Activated naive CD4-positive, alpha-beta T cell treated with anti-CD3 and anti-CD28 coated beads, Interleukin-2, amount 50 U/mL, for 24 hours (primary cell): ENCODE results near the gene HACD1.
"Not testable (repeated sequence)": the region's sequence is repeated elsewhere in the genome, so short reads cannot be mapped to it uniquely, and the experiment has no call there.

Experiments used
- H3K27ac Mint-ChIP-seq: one replicate; pipeline ENCODE4 v1.8.0; 2021; ENCODE audit warnings: mild to moderate bottlenecking, mixed read lengths
- H3K27me3 Mint-ChIP-seq: one replicate; pipeline ENCODE4 v1.8.0; 2021; ENCODE audit warnings: mixed read lengths
- H3K36me3 Mint-ChIP-seq: one replicate; pipeline ENCODE4 v1.8.0; 2021; ENCODE audit warnings: mixed read lengths
- H3K4me1 Mint-ChIP-seq: one replicate; pipeline ENCODE4 v1.8.0; 2021; ENCODE audit warnings: mixed read lengths
- H3K4me3 Mint-ChIP-seq: one replicate; pipeline ENCODE4 v1.8.0; 2021; ENCODE audit warnings: mild to moderate bottlenecking, mixed read lengths
- H3K9me3 Mint-ChIP-seq: one replicate; pipeline ENCODE4 v1.8.0; 2021; ENCODE audit warnings: mixed read lengths

HACD1 gene

DNA sequence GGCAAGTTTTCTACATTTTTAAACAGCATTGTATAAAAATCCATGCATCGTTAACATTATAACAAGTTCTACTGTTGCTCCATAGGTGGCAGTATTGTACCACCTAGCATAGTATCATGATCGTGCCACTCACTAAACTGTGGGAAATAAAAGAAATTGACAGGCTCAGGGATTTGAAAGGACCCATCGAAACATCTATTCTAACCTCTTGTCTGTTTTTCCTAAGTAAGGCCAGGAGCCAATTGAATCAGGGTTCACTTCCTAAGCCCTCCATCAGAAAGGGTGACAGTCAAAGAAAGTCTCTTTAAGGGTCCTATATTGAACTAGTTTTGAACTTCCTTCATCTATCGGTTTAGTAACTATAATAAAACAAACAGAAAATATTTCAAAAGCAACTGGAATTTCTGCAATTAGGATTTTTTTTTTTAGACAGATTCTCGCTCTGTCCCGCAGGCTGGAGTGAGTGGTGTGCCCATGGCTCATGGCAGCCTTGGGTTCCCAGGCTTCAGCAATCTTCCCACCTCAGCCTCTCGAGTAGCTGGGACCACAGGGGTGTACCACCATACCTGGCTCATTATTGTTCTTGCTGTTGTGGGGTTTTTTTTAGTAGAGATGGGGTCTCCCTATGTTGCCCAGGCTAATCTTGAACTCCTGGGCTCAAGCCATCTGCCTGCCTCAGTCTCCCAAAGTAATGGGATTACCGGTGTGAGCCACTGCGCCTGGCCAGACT lies 9.4 kb downstream of the HACD1 start:
- H3K36me3 Mint-ChIP-seq, result no peaks in the 10 kb centered on the region
- H3K9me3 Mint-ChIP-seq, result no peaks in the 10 kb centered on the region
- no peak overlapping the region for H3K27ac Mint-ChIP-seq
- H3K4me1 Mint-ChIP-seq, result no peaks in the 10 kb centered on the region
- H3K4me3 Mint-ChIP-seq, result no peak overlapping the region
- no peaks in the 10 kb centered on the region for H3K27me3 Mint-ChIP-seq

DNA sequence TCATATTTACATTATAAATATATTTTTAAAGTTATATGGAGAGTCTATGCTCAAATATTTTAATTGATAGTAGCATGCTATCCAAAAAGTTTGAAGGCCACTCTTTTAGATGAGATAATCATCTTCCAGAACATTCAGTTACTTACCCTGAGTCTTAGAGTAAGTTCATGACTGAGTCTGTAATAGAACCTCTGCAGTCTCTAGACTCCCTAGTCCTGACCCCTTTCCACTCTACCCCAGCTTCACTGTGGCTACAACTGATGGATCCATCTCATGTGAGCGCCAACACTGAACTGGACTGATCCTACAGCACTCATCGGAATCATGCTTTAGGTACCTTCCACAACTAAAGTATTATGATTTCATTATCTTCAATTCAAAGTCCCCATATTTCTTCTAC lies 10.1 kb downstream of the HACD1 start:
- Mint-ChIP-seq H3K4me3 (no peak overlapping the region), H3K4me1 (no peaks in the 10 kb centered on the region), H3K27me3 (no peaks in the 10 kb centered on the region)

DNA sequence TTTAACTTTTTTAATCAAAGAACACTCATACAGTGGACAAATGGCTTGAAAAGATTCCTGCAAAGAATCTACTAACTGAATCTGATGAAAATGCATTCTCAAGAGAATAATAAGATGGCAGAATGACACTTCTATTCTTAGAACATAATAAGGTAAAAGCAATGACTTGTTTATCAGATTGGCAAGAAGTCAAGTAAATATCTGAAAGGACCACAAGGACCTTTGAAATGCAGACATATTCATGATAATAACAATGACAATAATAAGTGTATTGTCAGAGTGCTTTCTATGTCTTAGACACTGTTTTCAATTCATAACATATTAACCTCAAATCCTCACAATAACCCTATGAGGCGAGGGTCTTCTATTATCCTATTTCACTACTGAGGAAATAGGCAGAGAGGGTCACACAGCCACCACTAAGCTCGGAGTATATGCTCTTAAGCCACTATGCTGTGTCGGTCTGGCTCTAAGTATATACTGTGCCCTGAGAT lies 10.6 kb downstream of the HACD1 start:
- no peaks in the 10 kb centered on the region for H3K9me3 Mint-ChIP-seq
- H3K4me1 Mint-ChIP-seq, result no peaks in the 10 kb centered on the region
- no peaks in the 10 kb centered on the region for H3K27me3 Mint-ChIP-seq
- H3K27ac Mint-ChIP-seq, result no peak overlapping the region
- H3K4me3 Mint-ChIP-seq, result no peak overlapping the region
- no peaks in the 10 kb centered on the region for H3K36me3 Mint-ChIP-seq

More for the DNA sequence above, 10.1 kb downstream of the HACD1 start:
- no peak overlapping the region for H3K27ac Mint-ChIP-seq
- H3K9me3 Mint-ChIP-seq, result no peaks in the 10 kb centered on the region
- no peaks in the 10 kb centered on the region for H3K36me3 Mint-ChIP-seq

GRCh38 chr10:17605936-17606335 lies 11.2 kb downstream of the HACD1 start:
- Mint-ChIP-seq H3K27ac (no peak overlapping the region), H3K9me3 (no peaks in the 10 kb centered on the region), H3K36me3 (no peaks in the 10 kb centered on the region), H3K4me3 (no peak overlapping the region), H3K27me3 (no peaks in the 10 kb centered on the region), H3K4me1 (no peaks in the 10 kb centered on the region)

DNA sequence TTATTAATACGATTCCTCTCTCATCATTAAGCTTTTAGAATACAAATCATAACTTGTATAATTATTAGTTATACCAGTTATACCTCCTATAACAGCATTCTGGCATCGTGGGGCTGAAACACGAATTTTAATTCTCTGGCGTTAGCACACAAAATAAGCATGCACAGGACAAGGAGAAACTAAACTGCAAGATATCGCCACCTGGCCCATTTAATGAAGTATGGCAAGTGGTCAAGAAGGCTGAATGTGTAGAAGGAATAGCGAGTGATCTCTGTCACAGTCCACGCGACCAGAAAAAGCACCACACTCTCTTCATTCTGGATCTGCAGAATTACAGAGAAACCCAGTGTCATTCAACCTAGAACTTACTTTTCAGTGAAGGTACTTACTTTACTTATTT lies 18.1 kb downstream of the HACD1 start:
- Mint-ChIP-seq H3K27ac (no peak overlapping the region), H3K4me1 (no peaks in the 10 kb centered on the region), H3K36me3 (no peaks in the 10 kb centered on the region), H3K9me3 (no peaks in the 10 kb centered on the region), H3K4me3 (no peak overlapping the region), H3K27me3 (no peaks in the 10 kb centered on the region)

- H3K27me3 Mint-ChIP-seq, result no peaks in the 10 kb centered on the region
- no peak overlapping the region for H3K4me3 Mint-ChIP-seq
- no peaks in the 10 kb centered on the region for H3K4me1 Mint-ChIP-seq
- H3K27ac Mint-ChIP-seq, result no peak overlapping the region
- no peaks in the 10 kb centered on the region for H3K9me3 Mint-ChIP-seq
- H3K36me3 Mint-ChIP-seq, result no peaks in the 10 kb centered on the region
Measured at GRCh38 chr10:17597386-17597785, 19.8 kb downstream of the HACD1 start.

GRCh38 chr10:17590969-17591645 lies 26.1 kb downstream of the HACD1 start:
- H3K4me1 Mint-ChIP-seq, result peaks cover 17% of the 10 kb centered on the region
- H3K9me3 Mint-ChIP-seq, result no peaks in the 10 kb centered on the region
- H3K27ac Mint-ChIP-seq, result no peak overlapping the region
- H3K4me3 Mint-ChIP-seq, result no peak overlapping the region
- no peaks in the 10 kb centered on the region for H3K36me3 Mint-ChIP-seq
- no peaks in the 10 kb centered on the region for H3K27me3 Mint-ChIP-seq

DNA sequence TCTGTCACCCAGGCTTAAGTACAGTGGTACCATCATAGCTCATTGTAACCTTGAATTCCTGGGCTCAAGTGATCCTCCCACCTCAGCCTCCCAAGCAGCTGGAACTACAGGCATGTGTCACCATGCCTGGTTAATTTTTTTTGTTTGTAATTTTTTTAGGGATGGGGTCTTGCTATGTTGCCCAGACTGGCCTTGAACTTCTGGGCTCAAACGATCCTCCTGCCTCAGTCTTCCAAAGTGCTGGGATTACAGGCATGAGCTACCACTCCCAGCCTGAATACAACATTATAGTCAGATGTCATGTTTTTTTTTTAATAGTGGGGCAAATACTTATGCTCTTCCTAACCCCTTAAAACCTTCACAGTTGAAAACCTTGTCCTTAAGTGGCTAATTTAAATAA lies 27.9 kb downstream of the HACD1 start:
- Mint-ChIP-seq H3K27ac (peak overlapping the region; percentile 62), H3K4me1 (peaks cover 20% of the 10 kb centered on the region)
- not testable (repeated sequence) for H3K9me3 Mint-ChIP-seq, H3K36me3 Mint-ChIP-seq, H3K4me3 Mint-ChIP-seq, H3K27me3 Mint-ChIP-seq

GRCh38 chr10:17588420-17588819 lies 28.8 kb downstream of the HACD1 start:
- no peaks in the 10 kb centered on the region for H3K9me3 Mint-ChIP-seq
- H3K36me3 Mint-ChIP-seq, result no peaks in the 10 kb centered on the region

DNA sequence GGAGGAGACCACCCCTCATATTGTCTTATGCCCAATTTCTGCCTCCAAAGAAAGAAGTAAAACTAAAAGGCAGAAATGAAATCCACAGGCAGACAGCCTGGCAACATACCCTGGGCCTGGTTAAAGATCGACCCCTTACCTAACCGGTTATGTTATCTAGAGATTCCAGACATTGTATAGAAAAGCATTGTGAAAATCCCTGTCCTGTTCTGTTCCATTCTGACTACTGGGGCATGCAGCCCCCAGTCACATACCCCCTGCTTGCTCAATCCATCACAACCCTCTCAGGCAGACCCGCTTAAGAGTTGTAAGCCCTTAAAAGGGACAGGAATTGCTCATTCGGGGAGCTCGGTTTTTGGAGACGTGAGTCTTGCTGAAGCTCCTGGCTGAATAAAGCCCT lies 29.9 kb downstream of the HACD1 start:
- H3K27me3 Mint-ChIP-seq, H3K36me3 Mint-ChIP-seq, H3K9me3 Mint-ChIP-seq, H3K27ac Mint-ChIP-seq: not testable (repeated sequence)
- Mint-ChIP-seq H3K4me3 (peak overlapping the region; percentile 30), H3K4me1 (peaks cover 20% of the 10 kb centered on the region)

More at GRCh38 chr10:17588420-17588819, 28.8 kb downstream of the HACD1 start:
- H3K27ac Mint-ChIP-seq, result no peak overlapping the region
- peaks cover 20% of the 10 kb centered on the region for H3K4me1 Mint-ChIP-seq
- no peaks in the 10 kb centered on the region for H3K27me3 Mint-ChIP-seq
- no peak overlapping the region for H3K4me3 Mint-ChIP-seq

DNA sequence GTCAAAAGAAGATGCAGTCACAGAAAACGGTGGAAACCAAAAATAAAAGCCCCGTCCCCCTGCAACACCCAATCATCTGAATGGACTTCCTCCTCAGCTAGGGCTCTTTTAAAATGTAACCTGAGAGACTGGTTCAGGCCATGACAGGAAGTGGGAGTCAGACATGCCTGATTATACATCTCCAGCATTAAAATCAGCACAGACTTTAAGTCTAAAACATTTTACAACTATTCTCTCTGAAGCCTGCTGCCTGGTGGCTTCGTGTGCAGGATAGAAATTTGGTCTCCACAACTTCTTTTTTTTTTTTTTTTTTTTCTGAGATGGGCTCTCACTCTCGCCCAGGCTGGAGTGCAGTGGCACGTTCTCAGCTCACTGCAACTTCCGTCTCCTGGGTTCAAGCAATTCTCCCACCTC lies 30.3 kb downstream of the HACD1 start:
- Mint-ChIP-seq H3K27ac (peak overlapping the region; percentile 41), H3K27me3 (no peaks in the 10 kb centered on the region), H3K36me3 (no peaks in the 10 kb centered on the region), H3K4me3 (peak overlapping the region; percentile 51), H3K9me3 (no peaks in the 10 kb centered on the region), H3K4me1 (peaks cover 20% of the 10 kb centered on the region)

DNA sequence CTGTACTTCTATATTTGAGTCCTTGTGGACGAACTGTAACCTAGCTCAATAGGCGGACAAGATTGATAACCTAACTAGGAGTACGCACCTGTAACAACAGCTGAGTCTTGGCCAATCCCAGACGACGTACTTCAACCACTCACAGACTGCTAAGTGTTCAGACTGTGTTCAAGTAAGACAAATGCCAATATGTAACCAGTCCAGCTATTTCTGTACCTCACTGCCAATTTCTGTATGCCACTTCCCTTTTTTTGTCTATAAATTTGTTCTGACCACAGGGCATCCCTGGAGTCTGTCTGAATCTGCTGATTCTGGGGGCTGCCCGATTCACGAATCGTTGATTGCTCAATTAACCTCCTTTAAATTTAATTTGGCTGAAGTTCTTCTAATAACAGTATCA lies 32.2 kb downstream of the HACD1 start:
- H3K27me3 Mint-ChIP-seq, result no peaks in the 10 kb centered on the region
- H3K27ac Mint-ChIP-seq, result no peak overlapping the region
- peaks cover 20% of the 10 kb centered on the region for H3K4me1 Mint-ChIP-seq
- no peaks in the 10 kb centered on the region for H3K36me3 Mint-ChIP-seq
- no peak overlapping the region for H3K4me3 Mint-ChIP-seq
- H3K9me3 Mint-ChIP-seq, result no peaks in the 10 kb centered on the region

DNA sequence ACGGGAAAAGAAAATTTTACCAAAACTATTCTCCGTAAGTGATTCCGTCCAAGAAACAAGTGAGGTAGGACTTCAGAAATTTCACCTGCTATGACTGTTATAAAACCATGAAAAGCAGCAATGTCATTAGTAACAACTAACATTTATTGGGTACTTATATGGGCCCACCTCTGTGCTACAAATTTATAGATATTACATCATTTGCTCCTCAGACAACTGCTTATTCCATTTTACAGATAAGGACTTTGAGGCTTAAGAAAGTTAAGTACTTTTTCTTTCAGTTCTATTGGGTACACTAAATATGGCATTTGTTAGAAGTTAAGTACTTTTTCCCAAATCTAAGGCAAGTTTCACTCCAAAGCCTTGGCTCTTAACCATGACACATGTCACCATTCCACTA lies 36.3 kb downstream of the HACD1 start:
- Mint-ChIP-seq H3K36me3 (no peaks in the 10 kb centered on the region), H3K4me3 (no peak overlapping the region), H3K27me3 (no peaks in the 10 kb centered on the region), H3K27ac (no peak overlapping the region), H3K4me1 (peaks cover under 1% of the 10 kb centered on the region), H3K9me3 (no peaks in the 10 kb centered on the region)

GRCh38 chr10:17578603-17579002 lies 38.6 kb downstream of the HACD1 start:
- no peaks in the 10 kb centered on the region for H3K9me3 Mint-ChIP-seq
- H3K27me3 Mint-ChIP-seq, result no peaks in the 10 kb centered on the region
- H3K27ac Mint-ChIP-seq, result no peak overlapping the region
- H3K4me1 Mint-ChIP-seq, result no peaks in the 10 kb centered on the region
- H3K36me3 Mint-ChIP-seq, result no peaks in the 10 kb centered on the region
- H3K4me3 Mint-ChIP-seq, result no peak overlapping the region

DNA sequence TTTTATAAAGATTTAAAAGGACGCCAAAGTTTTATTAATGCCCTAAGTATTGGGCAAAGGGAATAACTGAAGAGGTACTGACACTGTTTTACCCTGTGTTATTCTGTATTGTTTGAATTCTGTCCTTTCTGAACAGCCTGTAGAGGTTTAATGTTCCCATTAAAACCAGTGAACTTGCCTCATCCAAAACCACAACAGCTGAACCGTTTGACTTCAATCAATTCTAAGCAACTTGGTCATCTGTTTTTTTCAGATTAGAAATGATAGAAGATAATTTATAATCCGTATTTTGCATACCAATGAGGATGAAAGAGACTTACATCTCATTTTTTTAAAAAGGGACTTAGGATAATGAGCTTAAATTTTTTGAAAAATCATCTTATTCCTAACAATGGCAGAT lies 40.4 kb downstream of the HACD1 start:
- Mint-ChIP-seq H3K36me3 (no peaks in the 10 kb centered on the region), H3K4me3 (no peak overlapping the region), H3K4me1 (no peaks in the 10 kb centered on the region), H3K9me3 (no peaks in the 10 kb centered on the region), H3K27ac (no peak overlapping the region), H3K27me3 (no peaks in the 10 kb centered on the region)

- no peaks in the 10 kb centered on the region for H3K9me3 Mint-ChIP-seq
- no peak overlapping the region for H3K4me3 Mint-ChIP-seq
- H3K27me3 Mint-ChIP-seq, result no peaks in the 10 kb centered on the region
- H3K36me3 Mint-ChIP-seq, result no peaks in the 10 kb centered on the region
- no peak overlapping the region for H3K27ac Mint-ChIP-seq
- H3K4me1 Mint-ChIP-seq, result no peaks in the 10 kb centered on the region
Measured at GRCh38 chr10:17564911-17565310, 52.3 kb downstream of the HACD1 start.
